GM12864 (cell line): ENCODE data around the gene JOSD2.

ENCODE experiments used
- DNase-seq: peaks from one replicate; pipeline ENCODE4 v3.0.0-alpha.2; 2011; ENCODE audit warnings: low read depth
- H3K4me3 ChIP-seq: 2 replicates; pipeline ENCODE4 v1.5.1; 2011; ENCODE audit warnings: mild to moderate bottlenecking, low read depth, low read length, control low read depth
- TF ChIP-seq, protein P1 (sequence below): IDR thresholded peaks from 2 replicates; pipeline ENCODE4 v1.5.1; 2011; ENCODE audit warnings: low read depth, mild to moderate bottlenecking, moderate library complexity, low read length, control low read depth, inconsistent platforms; ENCODE audit errors: missing control alignments

Gene JOSD2

DNA sequence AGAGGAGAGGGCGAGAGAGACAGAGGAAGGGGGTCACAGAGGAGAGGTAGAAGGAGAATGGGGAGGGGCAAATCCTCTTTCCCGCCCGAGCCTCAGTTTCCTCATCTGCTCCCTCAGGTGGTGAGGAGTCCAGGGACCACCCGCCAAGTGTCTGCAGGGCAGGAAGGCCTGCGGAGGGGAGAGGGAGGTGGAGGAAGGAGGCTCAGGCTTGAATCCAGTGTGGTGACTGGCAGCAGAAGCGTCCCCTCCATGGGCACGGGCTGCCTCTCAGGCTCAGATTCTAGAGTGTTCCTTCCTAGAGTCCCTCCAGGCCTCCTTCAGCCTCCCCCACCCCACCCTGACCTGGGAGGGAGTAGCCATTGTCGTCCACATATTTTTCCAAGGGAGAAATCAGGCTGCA, 17.8 kb downstream of the JOSD2 start:
- no peak overlapping the region for H3K4me3 ChIP-seq
- TF ChIP-seq, protein P1, sequence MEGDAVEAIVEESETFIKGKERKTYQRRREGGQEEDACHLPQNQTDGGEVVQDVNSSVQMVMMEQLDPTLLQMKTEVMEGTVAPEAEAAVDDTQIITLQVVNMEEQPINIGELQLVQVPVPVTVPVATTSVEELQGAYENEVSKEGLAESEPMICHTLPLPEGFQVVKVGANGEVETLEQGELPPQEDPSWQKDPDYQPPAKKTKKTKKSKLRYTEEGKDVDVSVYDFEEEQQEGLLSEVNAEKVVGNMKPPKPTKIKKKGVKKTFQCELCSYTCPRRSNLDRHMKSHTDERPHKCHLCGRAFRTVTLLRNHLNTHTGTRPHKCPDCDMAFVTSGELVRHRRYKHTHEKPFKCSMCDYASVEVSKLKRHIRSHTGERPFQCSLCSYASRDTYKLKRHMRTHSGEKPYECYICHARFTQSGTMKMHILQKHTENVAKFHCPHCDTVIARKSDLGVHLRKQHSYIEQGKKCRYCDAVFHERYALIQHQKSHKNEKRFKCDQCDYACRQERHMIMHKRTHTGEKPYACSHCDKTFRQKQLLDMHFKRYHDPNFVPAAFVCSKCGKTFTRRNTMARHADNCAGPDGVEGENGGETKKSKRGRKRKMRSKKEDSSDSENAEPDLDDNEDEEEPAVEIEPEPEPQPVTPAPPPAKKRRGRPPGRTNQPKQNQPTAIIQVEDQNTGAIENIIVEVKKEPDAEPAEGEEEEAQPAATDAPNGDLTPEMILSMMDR: no peak
- DNase-seq: no peak

- DNase-seq: no peak
- no peak overlapping the region for H3K4me3 ChIP-seq
- TF ChIP-seq, protein P1: no peak
Observed at GRCh38 chr19:50492303-50493052, 18.5 kb downstream of the JOSD2 start.

DNA sequence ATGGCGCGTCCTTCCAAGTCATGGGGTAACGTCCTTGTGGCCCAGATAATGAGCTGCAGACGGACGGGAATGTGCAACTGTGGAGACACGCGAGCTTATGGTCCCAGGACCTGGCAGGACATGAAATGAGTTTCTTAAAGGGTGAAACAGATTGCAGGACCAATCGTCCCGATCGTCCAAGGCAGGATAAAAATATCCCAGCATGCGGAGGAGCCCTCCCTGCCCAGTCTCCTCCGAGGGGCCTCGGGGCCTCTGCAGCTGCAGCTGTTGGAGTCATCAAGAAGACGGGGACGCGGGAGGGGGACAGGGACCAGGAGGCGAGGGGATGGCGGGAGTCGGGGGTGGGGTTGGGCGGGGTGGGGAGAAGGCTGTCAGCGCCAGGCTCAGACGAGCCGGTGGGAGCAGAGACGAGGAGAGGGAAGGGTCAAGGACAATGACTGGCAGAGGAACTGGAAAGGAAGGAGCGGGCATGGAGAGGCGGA, 20.0 kb downstream of the JOSD2 start:
- no peak overlapping the region for H3K4me3 ChIP-seq
- DNase-seq: no peak
- TF ChIP-seq, protein P1: no peak

- DNase-seq: no peak
- no peak overlapping the region for H3K4me3 ChIP-seq
- TF ChIP-seq, protein P1: no peak
Observed at GRCh38 chr19:50490411-50490811, 20.6 kb downstream of the JOSD2 start.

GRCh38 chr19:50489461-50490011, 21.5 kb downstream of the JOSD2 start:
- DNase-seq: no peak
- H3K4me3 ChIP-seq: no peak overlapping the region

GRCh38 chr19:50488389-50489194, 22.4 kb downstream of the JOSD2 start:
- no peak for DNase-seq
- H3K4me3 ChIP-seq: no peak overlapping the region
- TF ChIP-seq, protein P1: no peak

More at GRCh38 chr19:50489461-50490011, 21.5 kb downstream of the JOSD2 start:
- TF ChIP-seq, protein P1: no peak
